H1 (cell line): ENCODE results near the gene DHDH. TPM values are rescaled to one million over a fixed set of nuclear protein-coding genes. Genes with fewer than 3 reads are reported as not detected.

ENCODE experiments used
- CTCF ChIA-PET: fragments of 300-600 bp; sonication (Branson Sonifier 250); formaldehyde crosslinking; loops from one replicate; lab custom pipeline; 2021; ENCODE audit not compliant: partially characterized antibody; lab: Charles Lee
- POLR2A ChIA-PET: fragments of 300-600 bp; sonication (Branson Sonifier 250); formaldehyde crosslinking; loops from one replicate; lab custom pipeline; 2021; ENCODE audit warnings: inconsistent platforms; ENCODE audit not compliant: partially characterized antibody; lab: Charles Lee
- DNase-seq, 2 experiments: peaks; one replicate each; pipeline versions ENCODE4 v3.0.0 to v3.0.0-alpha.2; 2010 to 2022; ENCODE audit warnings: low spot score in 2 of 2, low read depth in 1 of 2, mixed read lengths in 1 of 2
- FAIRE-seq: peaks from 2 replicates; lab custom pipeline; 2011; peaks lifted over from hg19 to GRCh38; lab: Jason Lieb, UNC
- H2AFZ ChIP-seq: 2 replicates; pipeline ENCODE4 v1.8.1; 2012; ENCODE audit warnings: low read length, inconsistent platforms
- H2AK5ac ChIP-seq: 2 replicates; pipeline ENCODE4 v1.6.1; 2013; ENCODE audit warnings: low read depth, low read length
- H2BK120ac ChIP-seq: replicated peaks from 2 replicates; pipeline ENCODE3; 2013; ENCODE audit warnings: low read depth, low read length, inconsistent platforms
- H2BK12ac ChIP-seq: 2 replicates; pipeline ENCODE4 v1.6.1; 2013; ENCODE audit warnings: low read depth, low read length
- H2BK15ac ChIP-seq: 2 replicates; pipeline ENCODE4 v1.6.1; 2013; ENCODE audit warnings: low read length
- H2BK20ac ChIP-seq: 2 replicates; pipeline ENCODE4 v1.6.1; 2013; ENCODE audit warnings: low read length
- H2BK5ac ChIP-seq: 2 replicates; pipeline ENCODE4 v1.6.1; 2013; ENCODE audit warnings: low read depth, low read length
- H3K14ac ChIP-seq: 2 replicates; pipeline ENCODE4 v1.6.1; 2013; ENCODE audit warnings: inconsistent platforms; ENCODE audit not compliant: insufficient read length
- H3K18ac ChIP-seq: 2 replicates; pipeline ENCODE4 v1.6.1; 2013; ENCODE audit warnings: low read length; ENCODE audit errors: extremely low read depth
- H3K23ac ChIP-seq: 2 replicates; pipeline ENCODE4 v1.6.1; 2013; ENCODE audit warnings: inconsistent platforms; ENCODE audit not compliant: insufficient read length
- H3K23me2 ChIP-seq: 2 replicates; pipeline ENCODE4 v1.6.1; 2013; ENCODE audit warnings: low read depth, low read length
- H3K27ac ChIP-seq: 2 replicates; pipeline ENCODE4 v1.6.1; 2011; ENCODE audit warnings: low read depth, low read length, inconsistent platforms
- H3K27me3 ChIP-seq, 4 experiments: replicated peaks in 1 of 4; 1 replicate in 1 of 4; 2 replicates in 3 of 4; pipeline versions ENCODE4 v1.6.1 to v1.8.1; 2011 to 2013; ENCODE audit warnings: low read length in 3 of 4, mild to moderate bottlenecking in 3 of 4, inconsistent platforms in 2 of 4, mixed read lengths in 2 of 4, moderate library complexity in 1 of 4; ENCODE audit not compliant: control insufficient read depth in 3 of 4, insufficient read depth in 3 of 4; ENCODE audit errors: extremely low read depth in 1 of 4
- H3K36me3 ChIP-seq, 4 experiments: 2 replicates each; pipeline versions ENCODE4 v1.6.1 to v1.8.1; 2011 to 2013; ENCODE audit warnings: mild to moderate bottlenecking in 4 of 4, low read length in 3 of 4, moderate library complexity in 2 of 4, control low read depth in 1 of 4, inconsistent platforms in 1 of 4; ENCODE audit not compliant: insufficient read depth in 4 of 4, control insufficient read depth in 2 of 4
- H3K4ac ChIP-seq: replicated peaks from 2 replicates; pipeline ENCODE3; 2013; ENCODE audit warnings: low read length, low read depth, mixed read lengths, inconsistent platforms; ENCODE audit not compliant: insufficient read length
- H3K4me1 ChIP-seq, 4 experiments: replicated peaks in 1 of 4; 1 replicate in 1 of 4; 2 replicates in 3 of 4; pipeline versions ENCODE4 v1.6.1 to v1.8.1; 2011 to 2013; ENCODE audit warnings: low read length in 3 of 4, inconsistent platforms in 2 of 4, mixed read lengths in 1 of 4; ENCODE audit not compliant: insufficient read depth in 4 of 4, control insufficient read depth in 3 of 4
- H3K4me2 ChIP-seq, 2 experiments: 2 replicates each; pipeline versions ENCODE4 v1.6.1 to v1.8.1; 2011 to 2013; ENCODE audit warnings: low read depth in 2 of 2, low read length in 2 of 2, control low read depth in 1 of 2, inconsistent platforms in 1 of 2, mild to moderate bottlenecking in 1 of 2; ENCODE audit not compliant: insufficient read depth in 1 of 2
- H3K4me3 ChIP-seq, 4 experiments: fragments of 200-600, 300-600 bp in 1 of 4; sonication (generic), shearing (Covaris generic), sonication (Bioruptor Twin) in 1 of 4; 2 replicates each; pipeline versions ENCODE4 v1.5.1 to v1.8.1; 2011 to 2016; ENCODE audit warnings: low read length in 4 of 4, low read depth in 3 of 4, control low read depth in 2 of 4, inconsistent platforms in 2 of 4, mild to moderate bottlenecking in 2 of 4, mixed read lengths in 1 of 4, moderate library complexity in 1 of 4; ENCODE audit not compliant: insufficient read depth in 2 of 4; ENCODE audit errors: extremely low read depth in 1 of 4
- H3K56ac ChIP-seq: replicated peaks from 2 replicates; pipeline ENCODE3; 2013; ENCODE audit warnings: low read depth, mild to moderate bottlenecking, mixed read lengths, low read length, inconsistent platforms; ENCODE audit not compliant: insufficient read length
- H3K79me1 ChIP-seq: 2 replicates; pipeline ENCODE4 v1.6.1; 2013; ENCODE audit warnings: low read depth, low read length, control low read depth
- H3K79me2 ChIP-seq, 2 experiments: 2 replicates each; pipeline versions ENCODE4 v1.6.1 to v1.8.1; 2012 to 2013; ENCODE audit warnings: low read length in 2 of 2, mild to moderate bottlenecking in 2 of 2, inconsistent platforms in 1 of 2; ENCODE audit not compliant: insufficient read depth in 2 of 2, control insufficient read depth in 1 of 2
- H3K9ac ChIP-seq, 4 experiments: replicated peaks in 1 of 4; 1 replicate in 1 of 4; 2 replicates in 3 of 4; pipeline versions ENCODE4 v1.6.1 to v1.8.1; 2011 to 2013; ENCODE audit warnings: low read depth in 3 of 4, low read length in 3 of 4, control low read depth in 2 of 4, mild to moderate bottlenecking in 2 of 4, moderate library complexity in 2 of 4, inconsistent platforms in 1 of 4; ENCODE audit errors: extremely low read depth in 1 of 4
- H3K9me3 ChIP-seq, 2 experiments: 2 replicates each; pipeline versions ENCODE4 v1.6.1 to v1.8.1; 2012 to 2013; ENCODE audit warnings: mild to moderate bottlenecking in 2 of 2, moderate library complexity in 2 of 2, control low read depth in 1 of 2, inconsistent platforms in 1 of 2, low read depth in 1 of 2, low read length in 1 of 2, mixed read lengths in 1 of 2; ENCODE audit not compliant: insufficient read depth in 2 of 2
- H4K20me1 ChIP-seq, 2 experiments: replicated peaks in 1 of 2; 2 replicates each; pipeline versions ENCODE3 to v1.8.1; 2011 to 2013; ENCODE audit warnings: inconsistent platforms in 2 of 2, low read length in 2 of 2, mild to moderate bottlenecking in 1 of 2; ENCODE audit not compliant: insufficient read depth in 2 of 2, control insufficient read depth in 1 of 2
- H4K5ac ChIP-seq: 2 replicates; pipeline ENCODE4 v1.6.1; 2013; ENCODE audit warnings: low read length, low read depth, mixed read lengths, inconsistent platforms; ENCODE audit not compliant: insufficient read length
- H4K8ac ChIP-seq: 2 replicates; pipeline ENCODE4 v1.8.0; 2013; ENCODE audit warnings: mild to moderate bottlenecking, moderate library complexity, low read length, inconsistent platforms; ENCODE audit not compliant: insufficient read depth; ENCODE audit errors: extremely low read depth
- H4K91ac ChIP-seq: replicated peaks from 2 replicates; pipeline ENCODE3; 2013; ENCODE audit warnings: low read length, mixed read lengths, inconsistent platforms; ENCODE audit not compliant: insufficient read length
- BRCA1 ChIP-seq: IDR thresholded peaks from 2 replicates; pipeline ENCODE4 v1.6.1; 2012; ENCODE audit warnings: low read depth, low read length, improper control_type of control experiment
- CBX8 ChIP-seq: fragments of 300-800, 300-1000 bp; sonication (generic); IDR thresholded peaks from 2 replicates; pipeline ENCODE4 v1.7.1; 2016; ENCODE audit warnings: low read depth, low read length, borderline replicate concordance
- CHD1 ChIP-seq: IDR thresholded peaks from 2 replicates; pipeline ENCODE4 v1.6.1; 2012; ENCODE audit warnings: low read depth, low read length, improper control_type of control experiment
- EZH2 ChIP-seq: fragments of 200-600 bp; sonication (generic); IDR thresholded peaks from 2 replicates; pipeline ENCODE4 v1.7.1; 2012; ENCODE audit warnings: low read depth, mild to moderate bottlenecking, moderate library complexity, low read length, inconsistent platforms; ENCODE audit not compliant: severe bottlenecking
- GTF2F1 ChIP-seq: IDR thresholded peaks from 2 replicates; pipeline ENCODE4 v1.6.1; 2012; ENCODE audit warnings: low read depth, low read length, improper control_type of control experiment, borderline replicate concordance
- KDM1A ChIP-seq: fragments of 200-600, 300-600 bp; sonication (generic); IDR thresholded peaks from 2 replicates; pipeline ENCODE4 v1.7.1; 2016; ENCODE audit warnings: mild to moderate bottlenecking, low read length, borderline replicate concordance
- NANOG ChIP-seq: IDR thresholded peaks from 2 replicates; pipeline ENCODE4 v1.6.1; 2011; ENCODE audit warnings: low read length, low read depth, mild to moderate bottlenecking, inconsistent platforms; ENCODE audit not compliant: insufficient read depth, poor library complexity, severe bottlenecking
- NRF1 ChIP-seq: IDR thresholded peaks from 2 replicates; pipeline ENCODE4 v1.6.1; 2011; ENCODE audit warnings: mild to moderate bottlenecking, low read depth, low read length, improper control_type of control experiment
- POLR2A ChIP-seq, 2 experiments: IDR thresholded peaks; 1 replicate in 1 of 2; 2 replicates in 1 of 2; pipeline ENCODE4 v1.6.1; 2011; ENCODE audit warnings: low read depth in 2 of 2, low read length in 2 of 2, mild to moderate bottlenecking in 2 of 2; ENCODE audit errors: control extremely low read depth in 1 of 2
- POLR2AphosphoS5 ChIP-seq: IDR thresholded peaks from 2 replicates; pipeline ENCODE4 v1.6.1; 2011; ENCODE audit warnings: low read depth, low read length
- SP2 ChIP-seq: IDR thresholded peaks from 2 replicates; pipeline ENCODE4 v1.6.1; 2012; ENCODE audit warnings: mild to moderate bottlenecking, low read length, inconsistent platforms
- TBP ChIP-seq: IDR thresholded peaks from 2 replicates; pipeline ENCODE4 v1.6.1; 2011; ENCODE audit warnings: low read depth, low read length, improper control_type of control experiment
- USF2 ChIP-seq: IDR thresholded peaks from 2 replicates; pipeline ENCODE4 v1.6.1; 2011; ENCODE audit warnings: low read length, improper control_type of control experiment
- ZNF274 ChIP-seq: IDR thresholded peaks from 2 replicates; pipeline ENCODE4 v1.7.0; 2012; ENCODE audit warnings: low read length, borderline replicate concordance; ENCODE audit errors: extremely low read depth
- WGBS, 2 experiments: shearing (Covaris generic) in 1 of 2; methylation state at CpG; one replicate each; pipeline versions ENCODE4 v1.1.6 to v1.1.7; 2013 to 2015; ENCODE audit warnings: low lambda C conversion rate in 2 of 2, mixed read lengths in 2 of 2, inconsistent platforms in 1 of 2, low coverage in 1 of 2, missing lambda C conversion rate in 1 of 2; ENCODE audit not compliant: insufficient replicate concordance in 2 of 2, insufficient coverage in 1 of 2, insufficient read length in 1 of 2; ENCODE audit errors: extremely low coverage in 1 of 2, missing lambda C conversion rate in 1 of 2; 5-methylcytosine and 5-hydroxymethylcytosine counted together
- polyA plus RNA-seq, 7 experiments: library from polyadenylated mRNA; depleted of rRNA in 3 of 7; stranded (reverse) in 5 of 7; unstranded in 2 of 7; fragments of >200 nt in 5 of 7; fragments of 200-250 nt in 2 of 7; gene quantifications; 1 replicate in 5 of 7; 2 replicates in 1 of 7; 4 replicates in 1 of 7; pipeline versions ENCODE4 v1.2.1 to v1.2.3, GENCODE V29; 2011 to 2013; ENCODE audit warnings: missing spikeins in 2 of 7, mixed read lengths in 2 of 7
- total RNA-seq: library from RNA; stranded (reverse); fragmentation: NEBNext Ultra II Directional; extraction: Animal tissue kit (Norgen Biotek cat#: 25700); gene quantifications from 2 replicates; pipeline ENCODE4 v1.2.1, GENCODE V29; 2021

The DHDH gene
- total and polyA plus RNA-seq, 2 of the 8 experiments (the other 6 are each of a cell fraction or from before 2014, with no cell fraction given): 2.2 to 2.8 TPM

GRCh38 chr19:48920949-48921348 is 12.6 kb upstream of the DHDH start:
- H3K4ac ChIP-seq: no peak overlapping the region
- H4K91ac ChIP-seq: no peak overlapping the region
- no peaks in the 10 kb centered on the region for H3K79me1 ChIP-seq
- no peak overlapping the region for H3K27ac ChIP-seq
- no peak overlapping the region for H3K23ac ChIP-seq
- H3K4me2 ChIP-seq: no peak overlapping the region
- H3K36me3 ChIP-seq: peaks cover 0 to 36% (median 10%) of the 10 kb centered on the region in 4 experiments; a peak in 7 of 8 replicates
- no peak overlapping the region for H2BK120ac ChIP-seq
- H2BK12ac ChIP-seq: no peak overlapping the region
- no peak overlapping the region for H2AFZ ChIP-seq
- no peak overlapping the region for H2AK5ac ChIP-seq
- no peak overlapping the region for H3K18ac ChIP-seq
- no peak overlapping the region for H2BK5ac ChIP-seq
- FAIRE-seq (no peak), DNase-seq (no peak)
- CTCF ChIA-PET: interaction anchor here (1.2 to 1.3 kb wide), 2 partner anchors 12 to 24 kb away, joined by 3 read pairs; partner anchors contain the start of gene DHDH
- H3K79me2 ChIP-seq: no peaks in the 10 kb centered on the region
- TF ChIP-seq CHD1 (no peak), BRCA1 (no peak), SP2 (no peak), GTF2F1 (no peak), CBX8 (no peak), TBP (no peak), POLR2AphosphoS5 (no peak), NRF1 (no peak), EZH2 (no peak), ZNF274 (no peak), POLR2A (IDR thresholded peaks at IDR 0.05; ENCODE audit: control extremely low read depth in 1 of 2, low read depth in 2 of 2, low read length in 2 of 2) (no peak), USF2 (no peak), KDM1A (no peak), NANOG (no peak)
- H3K14ac ChIP-seq: no peak overlapping the region
- POLR2A ChIA-PET: interaction anchor here (0.6 to 1.8 kb wide), 5 partner anchors 10 to 157 kb away, joined by 3 to 6 read pairs (median 3); no protein-coding TSS in a partner anchor
- no peaks in the 10 kb centered on the region for H3K4me1 ChIP-seq
- H3K27me3 ChIP-seq: no peaks in the 10 kb centered on the region
- no peak overlapping the region for H3K9ac ChIP-seq
- no peaks in the 10 kb centered on the region; the same call in 1 of the 2 replicates for H3K23me2 ChIP-seq
- peaks cover 0 to 4% of the 10 kb centered on the region in 2 experiments for H4K20me1 ChIP-seq
- no peak overlapping the region for H3K56ac ChIP-seq
- no peak overlapping the region for H2BK15ac ChIP-seq
- no peak overlapping the region for H4K5ac ChIP-seq
- H2BK20ac ChIP-seq: no peak overlapping the region
- no peaks in the 10 kb centered on the region for H3K9me3 ChIP-seq
- no peak overlapping the region for H3K4me3 ChIP-seq
- no peak overlapping the region for H4K8ac ChIP-seq
- WGBS, 2 experiments: 83% methylated on average over 10 of the region's 10 CpGs; no CpG with 5 or more reads in 1 of the 2 experiments
